A549 (cell line): ENCODE measurements around the gene TFAP2B. TPM values are rescaled to one million over a fixed set of nuclear protein-coding genes. Genes with fewer than 3 reads are reported as not detected.

Source experiments
- ATAC-seq, 2 experiments: fragments of 200-7000 bp in 1 of 2; fragments of >200 bp in 1 of 2; cut with Nextera tagmentation in 1 of 2; cut with Tn5 transposase in 1 of 2; 3 replicates each; pipeline versions ENCODE4 v1.8.0 to v1.9.1; 2018 to 2020; ENCODE audit warnings: mild to moderate bottlenecking in 1 of 2, moderate library complexity in 1 of 2
- CTCF ChIA-PET: fragments of 300-600 bp; sonication (Branson Sonifier 250); formaldehyde crosslinking; extraction: SDS; loops from one replicate; lab custom pipeline; 2021; ENCODE audit warnings: antibody characterized with exemption, inconsistent platforms; lab: Yijun Ruan, JAX
- POLR2A ChIA-PET: fragments of 350-600 bp; formaldehyde crosslinking; extraction: SDS; loops from one replicate; lab custom pipeline; 2021; ENCODE audit warnings: antibody characterized with exemption, inconsistent platforms; lab: Yijun Ruan, JAX
- DNase-seq, 2 experiments: peaks; one replicate each; pipeline versions ENCODE4 v3.0.0 to v3.0.0-alpha.2; 2011 to 2016; ENCODE audit warnings: low read depth in 1 of 2, low spot score in 1 of 2
- FAIRE-seq: peaks from 2 replicates; lab custom pipeline; 2011; peaks lifted over from hg19 to GRCh38; lab: Jason Lieb, UNC
- H3K27ac ChIP-seq, 2 experiments: fragments of >200 bp; sonication (Bioruptor Twin); formaldehyde crosslinking; 3 replicates each; pipeline ENCODE4 v1.5.1; 2016 to 2017
- H3K4me1 ChIP-seq: fragments of >200 bp; sonication (Bioruptor Twin); formaldehyde crosslinking; 3 replicates; pipeline ENCODE4 v1.6.1; 2016
- H3K4me2 ChIP-seq: fragments of >200 bp; sonication (Bioruptor Twin); formaldehyde crosslinking; 3 replicates; pipeline ENCODE4 v1.6.1; 2016
- H3K4me3 ChIP-seq: fragments of >200 bp; sonication (Bioruptor Twin); formaldehyde crosslinking; 3 replicates; pipeline ENCODE4 v1.5.1; 2016
- H3K9me3 ChIP-seq: fragments of >200 bp; sonication (Bioruptor Twin); formaldehyde crosslinking; 3 replicates; pipeline ENCODE4 v1.6.1; 2016
- CBX2 ChIP-seq: fragments of 200-600 bp; sonication (generic); IDR thresholded peaks from 2 replicates; pipeline ENCODE4 v1.6.1; 2016; ENCODE audit warnings: low read depth, mild to moderate bottlenecking, borderline replicate concordance
- CBX8 ChIP-seq: fragments of 200-600 bp; sonication (generic); IDR thresholded peaks from 2 replicates; pipeline ENCODE4 v1.6.1; 2016
- CHD4 ChIP-seq: fragments of 200-600 bp; sonication (generic); IDR thresholded peaks from 2 replicates; pipeline ENCODE4 v1.6.1; 2016; ENCODE audit warnings: antibody characterized with exemption, mild to moderate bottlenecking, borderline replicate concordance
- CTCF ChIP-seq: fragments of >200 bp; sonication (Bioruptor Twin); formaldehyde crosslinking; IDR thresholded peaks from 3 replicates; pipeline ENCODE4 v1.5.1; 2016
- EP300 ChIP-seq, 2 experiments: fragments of >200 bp; sonication (Bioruptor Twin); formaldehyde crosslinking; IDR thresholded peaks; 2 replicates in 1 of 2; 3 replicates in 1 of 2; pipeline ENCODE4 v1.6.1; 2016 to 2017
- HMGXB4 ChIP-seq: fragments of 250-450 bp; sonication (Bioruptor Pico); IDR thresholded peaks from 2 replicates; pipeline ENCODE4 v1.5.0; 2021; ENCODE audit warnings: mild to moderate bottlenecking, moderate library complexity, borderline replicate concordance
- JUN ChIP-seq, 2 experiments: fragments of >200 bp; sonication (Bioruptor Twin); formaldehyde crosslinking; IDR thresholded peaks; 2 replicates in 1 of 2; 3 replicates in 1 of 2; pipeline ENCODE4 v1.6.1; 2016 to 2017
- KDM5A ChIP-seq: fragments of 200-600 bp; sonication (generic); IDR thresholded peaks from 2 replicates; pipeline ENCODE4 v1.6.1; 2016; ENCODE audit warnings: antibody characterized with exemption, mild to moderate bottlenecking
- MAX ChIP-seq: IDR thresholded peaks from 2 replicates; pipeline ENCODE4 v1.6.1; 2012
- MYC ChIP-seq: IDR thresholded peaks from 2 replicates; pipeline ENCODE4 v1.6.1; 2012; ENCODE audit warnings: mild to moderate bottlenecking, inconsistent platforms, low read length, improper control_type of control experiment, borderline replicate concordance
- NFE2L2 ChIP-seq: fragments of 150-350 bp; conservative IDR thresholded peaks from 2 replicates; pipeline ENCODE4 v1.6.1; 2014; ENCODE audit warnings: low read length
- NR3C1 ChIP-seq: fragments of >200 bp; sonication (Bioruptor Twin); formaldehyde crosslinking; IDR thresholded peaks from 3 replicates; pipeline ENCODE4 v1.6.1; 2017
- PHF8 ChIP-seq: fragments of 200-600 bp; sonication (generic); IDR thresholded peaks from 2 replicates; pipeline ENCODE4 v1.6.1; 2016; ENCODE audit warnings: low read depth, mild to moderate bottlenecking, antibody characterized with exemption, moderate library complexity, borderline replicate concordance
- POLR2A ChIP-seq: IDR thresholded peaks from 2 replicates; pipeline ENCODE4 v1.6.1; 2012; ENCODE audit warnings: mild to moderate bottlenecking, low read length
- RAD21 ChIP-seq, 2 experiments: fragments of >200 bp in 1 of 2; sonication (Bioruptor Twin) in 1 of 2; formaldehyde crosslinking in 1 of 2; IDR thresholded peaks in 1 of 2; conservative IDR thresholded peaks in 1 of 2; 2 replicates in 1 of 2; 3 replicates in 1 of 2; pipeline ENCODE4 v1.6.1; 2012 to 2018; ENCODE audit warnings: inconsistent platforms in 1 of 2
- RCOR1 ChIP-seq: fragments of 150-350 bp; IDR thresholded peaks from 2 replicates; pipeline ENCODE4 v1.6.1; 2014; ENCODE audit warnings: antibody characterized with exemption, low read length, low read depth
- RFX5 ChIP-seq: fragments of 450-650 bp; IDR thresholded peaks from 2 replicates; pipeline ENCODE4 v1.7.1; 2014; ENCODE audit warnings: antibody characterized with exemption, mild to moderate bottlenecking, moderate library complexity
- SMC3 ChIP-seq: fragments of >200 bp; sonication (Bioruptor Twin); formaldehyde crosslinking; IDR thresholded peaks from 3 replicates; pipeline ENCODE4 v1.6.1; 2018; ENCODE audit warnings: inconsistent platforms
- TP53 ChIP-seq: fragments of 250-450 bp; sonication (Bioruptor Pico); IDR thresholded peaks from 2 replicates; pipeline ENCODE4 v1.5.0; 2021; ENCODE audit warnings: mild to moderate bottlenecking, moderate library complexity
- USF2 ChIP-seq: fragments of 450-650 bp; IDR thresholded peaks from 2 replicates; pipeline ENCODE4 v1.6.1; 2014; ENCODE audit warnings: antibody characterized with exemption
- WGBS: methylation state at CpG from one replicate; pipeline ENCODE4 v1.1.6; 2017; ENCODE audit errors: missing lambda C conversion rate; 5-methylcytosine and 5-hydroxymethylcytosine counted together
- polyA plus RNA-seq, 4 experiments: library from polyadenylated mRNA; depleted of rRNA in 3 of 4; stranded (reverse); fragments of >200 nt; fragmentation: RNase III in 1 of 4; extraction: RNeasy Plus Mini Kit Qiagen cat#74134 plus additional on column Dnase treatment in 1 of 4; gene quantifications; 2 replicates in 3 of 4; 3 replicates in 1 of 4; pipeline ENCODE4 v1.2.3, GENCODE V29; 2011 to 2017
- TF ChIP-seq, protein P1 (sequence below): fragments of >200 bp; sonication (Bioruptor Twin); formaldehyde crosslinking; IDR thresholded peaks from 2 replicates; pipeline ENCODE4 v1.6.1; 2016

The TFAP2B gene
- polyA plus RNA-seq, 2 of the 4 experiments (the other 2 are of a cell fraction): not detected

DNA sequence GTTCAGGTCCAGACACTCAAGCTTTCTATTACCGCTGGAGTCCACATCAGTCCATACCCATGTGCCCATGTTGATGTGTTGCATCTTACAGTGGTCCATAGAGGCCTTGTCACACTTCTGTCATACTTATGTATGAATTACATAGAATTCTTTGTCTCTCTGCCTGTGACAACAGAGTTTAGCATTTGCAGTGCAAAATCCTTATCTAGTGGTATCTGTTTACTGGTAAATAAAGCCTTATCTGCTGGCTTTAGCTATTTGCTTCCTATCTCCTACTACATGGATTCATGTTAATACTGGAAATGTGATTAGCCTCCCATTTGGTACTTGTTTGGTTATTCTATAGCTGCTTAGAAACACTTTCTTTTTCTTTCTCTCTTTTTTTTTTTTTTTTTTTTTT is 49.8 kb downstream of the TFAP2B start:
- TF ChIP-seq PHF8: no peak
- TF ChIP-seq NR3C1: no peak
- no peak for TF ChIP-seq SMC3
- no peak for TF ChIP-seq CHD4
- no peak for TF ChIP-seq TP53 (CRISPR knock-in tag)
- no peak for TF ChIP-seq MYC
- TF ChIP-seq, all 56 proteins: peak for 0
- no peak overlapping the region for H3K4me2 ChIP-seq
- ChIA-PET CTCF (no interaction called here), POLR2A (no interaction called here)
- no peaks in the 10 kb centered on the region for H3K9me3 ChIP-seq
- FAIRE-seq: no peak
- 62% methylated on average over 1 of the region's 1 CpG for WGBS
- no peak overlapping the region for H3K4me3 ChIP-seq
- ATAC-seq: no peak
- no peak overlapping the region for H3K27ac ChIP-seq
- no peaks in the 10 kb centered on the region for H3K4me1 ChIP-seq
- DNase-seq: no peak

DNA sequence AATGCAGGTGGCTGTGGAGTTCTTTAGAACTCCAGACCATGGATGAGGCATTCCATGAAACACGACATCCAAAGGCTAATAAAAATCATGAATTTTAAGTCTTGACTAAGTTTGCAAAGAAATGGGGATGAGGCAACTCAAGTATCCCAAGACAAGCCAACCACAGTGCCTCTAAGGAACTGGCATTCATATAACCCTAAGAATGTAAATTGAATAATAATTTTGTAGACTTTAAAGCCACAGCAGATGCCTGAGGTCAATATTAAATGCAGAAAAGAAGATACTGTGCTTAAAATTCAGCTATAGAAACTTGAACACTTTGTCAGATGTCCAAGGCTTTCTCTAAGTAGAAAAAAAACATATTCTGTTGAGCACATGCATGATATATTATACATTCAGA is 54.5 kb downstream of the TFAP2B start:
- Histone ChIP-seq H3K9me3 (no peaks in the 10 kb centered on the region), H3K4me2 (no peak overlapping the region), H3K27ac (no peak overlapping the region), H3K4me3 (no peak overlapping the region), H3K4me1 (no peaks in the 10 kb centered on the region)
- WGBS: 0% methylated on average over 1 of the region's 1 CpG
- ChIA-PET POLR2A (no interaction called here), CTCF (no interaction called here)
- FAIRE-seq (no peak), ATAC-seq (no peak), DNase-seq (no peak)
- no peak for TF ChIP-seq RFX5
- TF ChIP-seq CHD4: no peak
- TF ChIP-seq RAD21 (conservative IDR thresholded peaks at IDR 0.05 in 1 of 2, IDR thresholded peaks at IDR 0.05 in 1 of 2): no peak
- TF ChIP-seq CTCF: no peak
- TF ChIP-seq, protein P1, sequence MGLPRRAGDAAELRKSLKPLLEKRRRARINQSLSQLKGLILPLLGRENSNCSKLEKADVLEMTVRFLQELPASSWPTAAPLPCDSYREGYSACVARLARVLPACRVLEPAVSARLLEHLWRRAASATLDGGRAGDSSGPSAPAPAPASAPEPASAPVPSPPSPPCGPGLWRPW: no peak
- TF ChIP-seq CBX8: no peak
- TF ChIP-seq EP300 (IDR thresholded peaks at IDR 0.05): no peak
- TF ChIP-seq NFE2L2: no peak
- TF ChIP-seq HMGXB4 (CRISPR knock-in tag): no peak
- no peak for TF ChIP-seq USF2
- TF ChIP-seq RCOR1: no peak
- TF ChIP-seq KDM5A: no peak
- TF ChIP-seq MAX: no peak
- no peak for TF ChIP-seq JUN (IDR thresholded peaks at IDR 0.05)
- no peak for TF ChIP-seq MYC
- TF ChIP-seq, all 56 proteins: peak for 0

DNA sequence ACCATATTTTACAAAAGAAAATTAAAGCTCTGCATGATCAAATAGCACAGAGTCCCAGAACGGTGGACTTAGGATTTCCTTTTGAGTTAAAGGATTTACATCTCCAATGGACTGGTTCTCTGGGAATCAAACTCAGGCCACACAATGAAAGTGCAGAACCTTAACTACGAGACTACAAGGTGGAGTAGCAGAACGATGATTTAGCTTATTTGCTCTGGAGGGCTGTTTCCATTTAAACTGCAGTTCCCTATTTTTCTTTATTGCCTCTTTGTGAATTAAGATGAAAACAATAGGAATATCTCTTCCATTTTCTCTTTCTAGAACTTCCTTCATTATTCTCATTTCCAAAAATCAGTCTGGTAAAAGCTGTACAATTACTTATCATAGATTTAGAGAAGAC is 65.7 kb downstream of the TFAP2B start:
- Histone ChIP-seq H3K4me3 (no peak overlapping the region), H3K4me2 (no peak overlapping the region), H3K4me1 (no peaks in the 10 kb centered on the region), H3K27ac (no peak overlapping the region), H3K9me3 (no peaks in the 10 kb centered on the region)
- ChIA-PET CTCF (no interaction called here), POLR2A (no interaction called here)
- no peak for ATAC-seq
- no peak for TF ChIP-seq CBX2
- no peak for TF ChIP-seq CBX8
- no peak for TF ChIP-seq POLR2A
- TF ChIP-seq, protein P1: no peak
- WGBS: 0% methylated on average over 3 of the region's 3 CpGs
- no peak for DNase-seq
- FAIRE-seq: no peak
